ENCODE results near the gene HK2. TPM values are rescaled to one million over a fixed set of nuclear protein-coding genes. Genes with fewer than 3 reads are reported as not detected.

HK2 gene
- total and polyA plus RNA-seq, 2 of the 4 experiments (the other 2 are of a cell fraction), result 17.4 to 20.9 TPM

DNA sequence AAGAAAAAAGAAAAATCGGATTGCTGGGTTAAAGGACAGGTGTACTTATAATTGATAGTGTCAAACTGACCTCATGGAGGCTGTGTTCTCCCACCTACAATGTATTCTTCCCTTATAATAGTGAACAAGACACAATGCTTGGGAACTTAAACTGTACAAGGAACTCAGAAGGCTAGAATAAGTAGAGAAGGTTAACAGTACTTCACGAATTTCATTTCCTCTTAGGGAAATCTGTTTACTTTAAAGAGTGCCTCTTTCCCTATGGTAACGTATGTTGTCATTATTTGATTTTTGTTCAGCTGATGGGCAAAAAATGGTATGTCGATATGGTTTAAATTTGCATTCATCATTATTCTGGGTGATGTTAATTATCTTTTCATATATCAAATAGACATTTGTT lies 9.2 kb upstream of the HK2 start:
- Histone ChIP-seq H3K4me2 (ENCODE audit: low read depth, low read length) (no peak overlapping the region), H3K27me3 (ENCODE audit: control insufficient read depth, insufficient read depth, low read length) (peaks cover 6% of the 10 kb centered on the region), H4K91ac (ENCODE audit: insufficient read depth, low read depth, low read length) (no peak overlapping the region), H3K36me3 (ENCODE audit: control insufficient read depth, insufficient read depth, low read length) (no peaks in the 10 kb centered on the region), H3K9me1 (ENCODE audit: insufficient read depth, low read length) (no peaks in the 10 kb centered on the region), H3K9ac (ENCODE audit: low read depth, low read length) (no peak overlapping the region), H2BK120ac (ENCODE audit: low read depth, low read length) (no peak overlapping the region), H3K4ac (ENCODE audit: low read depth, low read length) (no peak overlapping the region), H3K18ac (ENCODE audit: low read depth, low read length) (no peak overlapping the region), H3K56ac (ENCODE audit: extremely low read depth, insufficient read depth, low read length) (no peak overlapping the region), H2AK9ac (replicated peaks; ENCODE audit: low read depth, low read length, poor library complexity) (no peak overlapping the region), H3K14ac (replicated peaks; ENCODE audit: low read depth, low read length) (no peak overlapping the region), H3K9me3 (ENCODE audit: control insufficient read depth, insufficient read depth, low read length) (no peaks in the 10 kb centered on the region), H3K27ac (ENCODE audit: insufficient read depth, low read length) (no peak overlapping the region), H3K4me1 (ENCODE audit: control insufficient read depth, insufficient read depth, low read length) (no peaks in the 10 kb centered on the region), H4K8ac (ENCODE audit: low read depth in 2 of 2, low read length in 2 of 2) (no peak overlapping the region), H2AK5ac (ENCODE audit: low read depth, low read length) (no peak overlapping the region), H3K79me1 (ENCODE audit: low read depth in 1 of 2, low read length in 2 of 2) (no peaks in the 10 kb centered on the region), H4K5ac (ENCODE audit: low read depth, low read length) (no peak overlapping the region), H2BK20ac (ENCODE audit: low read depth, low read length) (no peak overlapping the region), H2BK15ac (ENCODE audit: low read depth, low read length) (no peak overlapping the region), H2BK5ac (ENCODE audit: low read depth, low read length, poor library complexity, severe bottlenecking) (no peak overlapping the region), H3K23ac (ENCODE audit: low read depth, low read length) (no peak overlapping the region), H4K20me1 (ENCODE audit: insufficient read depth, low read length) (no peaks in the 10 kb centered on the region), H2AFZ (replicated peaks; ENCODE audit: low read length, poor library complexity) (no peak overlapping the region), H3K4me3 (ENCODE audit: insufficient read depth, low read depth, low read length) (no peak overlapping the region)
- dilution Hi-C loops (cut with HindIII; ENCODE audit: low sequenced_read_pairs, unreplicated experiment), result no loop called here
- intact Hi-C loops (cut with micrococcal nuclease), result no loop called here
- no peak for ATAC-seq (ENCODE audit: low read depth)
- ChIA-PET CTCF (no interaction called here), POLR2A (ENCODE audit: unreplicated experiment) (no interaction called here)
- WGBS, 2 experiments (ENCODE audit: extremely low coverage in 2 of 2, insufficient read length in 1 of 2), result no CpG with 5 or more reads among the region's 4 CpGs
- no TSS peak for BruUV-seq (replicated peaks)
- TF ChIP-seq SMC3 (IDR thresholded peaks at IDR 0.05; ENCODE audit: low read depth, low read length) (no peak), MXI1 (IDR thresholded peaks at IDR 0.05; ENCODE audit: borderline replicate concordance, low read depth, low read length) (no peak), MAFK (IDR thresholded peaks at IDR 0.05; ENCODE audit: low read depth, low read length) (no peak), RAD21 (IDR thresholded peaks at IDR 0.05; ENCODE audit: low read length) (no peak), MAZ (IDR thresholded peaks at IDR 0.05; ENCODE audit: borderline replicate concordance, low read depth, low read length) (no peak), BHLHE40 (IDR thresholded peaks at IDR 0.05; ENCODE audit: low read depth, low read length) (no peak), POLR2A (IDR thresholded peaks at IDR 0.05; ENCODE audit: low read depth, low read length) (no peak), RCOR1 (IDR thresholded peaks at IDR 0.05; ENCODE audit: insufficient replicate concordance, low read length) (no peak), NFE2L2 (IDR thresholded peaks at IDR 0.05; ENCODE audit: low read depth, low read length) (no peak), FOS (IDR thresholded peaks at IDR 0.05; ENCODE audit: low read depth, low read length) (no peak), RFX5 (IDR thresholded peaks at IDR 0.05; ENCODE audit: low read depth, low read length) (no peak), CEBPB (IDR thresholded peaks at IDR 0.05; ENCODE audit: low read depth, low read length) (no peak)
- TF ChIP-seq, protein P1, sequence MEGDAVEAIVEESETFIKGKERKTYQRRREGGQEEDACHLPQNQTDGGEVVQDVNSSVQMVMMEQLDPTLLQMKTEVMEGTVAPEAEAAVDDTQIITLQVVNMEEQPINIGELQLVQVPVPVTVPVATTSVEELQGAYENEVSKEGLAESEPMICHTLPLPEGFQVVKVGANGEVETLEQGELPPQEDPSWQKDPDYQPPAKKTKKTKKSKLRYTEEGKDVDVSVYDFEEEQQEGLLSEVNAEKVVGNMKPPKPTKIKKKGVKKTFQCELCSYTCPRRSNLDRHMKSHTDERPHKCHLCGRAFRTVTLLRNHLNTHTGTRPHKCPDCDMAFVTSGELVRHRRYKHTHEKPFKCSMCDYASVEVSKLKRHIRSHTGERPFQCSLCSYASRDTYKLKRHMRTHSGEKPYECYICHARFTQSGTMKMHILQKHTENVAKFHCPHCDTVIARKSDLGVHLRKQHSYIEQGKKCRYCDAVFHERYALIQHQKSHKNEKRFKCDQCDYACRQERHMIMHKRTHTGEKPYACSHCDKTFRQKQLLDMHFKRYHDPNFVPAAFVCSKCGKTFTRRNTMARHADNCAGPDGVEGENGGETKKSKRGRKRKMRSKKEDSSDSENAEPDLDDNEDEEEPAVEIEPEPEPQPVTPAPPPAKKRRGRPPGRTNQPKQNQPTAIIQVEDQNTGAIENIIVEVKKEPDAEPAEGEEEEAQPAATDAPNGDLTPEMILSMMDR (conservative IDR thresholded peaks at IDR 0.05; ENCODE audit: low read depth, low read length), result no peak
- TF ChIP-seq, protein P2, sequence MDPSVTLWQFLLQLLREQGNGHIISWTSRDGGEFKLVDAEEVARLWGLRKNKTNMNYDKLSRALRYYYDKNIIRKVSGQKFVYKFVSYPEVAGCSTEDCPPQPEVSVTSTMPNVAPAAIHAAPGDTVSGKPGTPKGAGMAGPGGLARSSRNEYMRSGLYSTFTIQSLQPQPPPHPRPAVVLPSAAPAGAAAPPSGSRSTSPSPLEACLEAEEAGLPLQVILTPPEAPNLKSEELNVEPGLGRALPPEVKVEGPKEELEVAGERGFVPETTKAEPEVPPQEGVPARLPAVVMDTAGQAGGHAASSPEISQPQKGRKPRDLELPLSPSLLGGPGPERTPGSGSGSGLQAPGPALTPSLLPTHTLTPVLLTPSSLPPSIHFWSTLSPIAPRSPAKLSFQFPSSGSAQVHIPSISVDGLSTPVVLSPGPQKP (IDR thresholded peaks at IDR 0.05; ENCODE audit: borderline replicate concordance, low read depth, low read length), result no peak
- TF ChIP-seq, protein P3, sequence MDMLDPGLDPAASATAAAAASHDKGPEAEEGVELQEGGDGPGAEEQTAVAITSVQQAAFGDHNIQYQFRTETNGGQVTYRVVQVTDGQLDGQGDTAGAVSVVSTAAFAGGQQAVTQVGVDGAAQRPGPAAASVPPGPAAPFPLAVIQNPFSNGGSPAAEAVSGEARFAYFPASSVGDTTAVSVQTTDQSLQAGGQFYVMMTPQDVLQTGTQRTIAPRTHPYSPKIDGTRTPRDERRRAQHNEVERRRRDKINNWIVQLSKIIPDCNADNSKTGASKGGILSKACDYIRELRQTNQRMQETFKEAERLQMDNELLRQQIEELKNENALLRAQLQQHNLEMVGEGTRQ (IDR thresholded peaks at IDR 0.05; ENCODE audit: low read depth, low read length), result no peak
- in situ Hi-C loops (cut with MboI; ENCODE audit: low sequenced_read_pairs), result no loop called here
- DNase-seq, result no peak

Data from IMR-90 (cell line).